H9 (cell line): Measurements from ENCODE around the gene PRPF18. TPM values are rescaled to one million over a fixed set of nuclear protein-coding genes. Genes with fewer than 3 reads are reported as not detected.

Experiments
- DNase-seq: peaks from one replicate; pipeline ENCODE4 v3.0.0-alpha.2; 2017
- H2AFZ ChIP-seq: one replicate; pipeline ENCODE4 v1.6.1; 2013; ENCODE audit warnings: mild to moderate bottlenecking, low read length, control low read depth, moderate library complexity
- H2AK5ac ChIP-seq: 2 replicates; pipeline ENCODE4 v1.6.1; 2013; ENCODE audit warnings: low read length, control low read depth, mixed read lengths; ENCODE audit not compliant: insufficient read length
- H2BK120ac ChIP-seq: one replicate; pipeline ENCODE4 v1.6.1; 2013; ENCODE audit warnings: low read depth, mild to moderate bottlenecking, low read length, control low read depth, inconsistent platforms; ENCODE audit not compliant: poor library complexity, severe bottlenecking
- H2BK12ac ChIP-seq: 2 replicates; pipeline ENCODE4 v1.6.1; 2013; ENCODE audit warnings: low read length, control low read depth, mixed read lengths, low read depth; ENCODE audit not compliant: insufficient read length
- H2BK15ac ChIP-seq: 2 replicates; pipeline ENCODE4 v1.6.1; 2013; ENCODE audit warnings: low read depth, low read length, control low read depth
- H2BK20ac ChIP-seq: one replicate; pipeline ENCODE4 v1.6.1; 2013; ENCODE audit warnings: low read depth, mild to moderate bottlenecking, low read length, control low read depth, inconsistent platforms; ENCODE audit not compliant: poor library complexity, severe bottlenecking
- H2BK5ac ChIP-seq: 2 replicates; pipeline ENCODE4 v1.6.1; 2013; ENCODE audit warnings: low read length, control low read depth, mixed read lengths; ENCODE audit not compliant: insufficient read length
- H3K14ac ChIP-seq: 2 replicates; pipeline ENCODE4 v1.6.1; 2013; ENCODE audit warnings: low read length, control low read depth; ENCODE audit not compliant: insufficient read depth
- H3K18ac ChIP-seq: 2 replicates; pipeline ENCODE4 v1.6.1; 2013; ENCODE audit warnings: low read depth, mild to moderate bottlenecking, mixed read lengths, low read length, control low read depth; ENCODE audit not compliant: insufficient read length
- H3K23ac ChIP-seq: 2 replicates; pipeline ENCODE4 v1.6.1; 2013; ENCODE audit warnings: low read length, control low read depth, mixed read lengths, low read depth; ENCODE audit not compliant: insufficient read length
- H3K23me2 ChIP-seq: 2 replicates; pipeline ENCODE4 v1.6.1; 2013; ENCODE audit warnings: low read depth, mild to moderate bottlenecking, mixed read lengths, low read length, control low read depth; ENCODE audit not compliant: insufficient read length, poor library complexity, severe bottlenecking
- H3K27ac ChIP-seq: 2 replicates; pipeline ENCODE4 v1.5.1; 2013; ENCODE audit warnings: low read length, control low read depth, mixed read lengths, low read depth; ENCODE audit not compliant: insufficient read length
- H3K27me3 ChIP-seq: 2 replicates; pipeline ENCODE4 v1.6.1; 2013; ENCODE audit warnings: low read length, control low read depth, inconsistent platforms; ENCODE audit not compliant: insufficient read depth
- H3K4ac ChIP-seq: 2 replicates; pipeline ENCODE4 v1.6.1; 2013; ENCODE audit warnings: low read depth, mild to moderate bottlenecking, control low read depth, inconsistent platforms, low read length, moderate library complexity
- H3K4me1 ChIP-seq: 2 replicates; pipeline ENCODE4 v1.6.1; 2013; ENCODE audit warnings: low read length, control low read depth, inconsistent platforms; ENCODE audit not compliant: insufficient read depth
- H3K4me2 ChIP-seq: 2 replicates; pipeline ENCODE4 v1.6.1; 2013; ENCODE audit warnings: low read length, control low read depth, mixed read lengths; ENCODE audit not compliant: insufficient read length, insufficient read depth
- H3K56ac ChIP-seq: 2 replicates; pipeline ENCODE4 v1.6.1; 2013; ENCODE audit warnings: low read depth, mild to moderate bottlenecking, mixed read lengths, low read length, control low read depth; ENCODE audit not compliant: insufficient read length
- H3K79me1 ChIP-seq: 2 replicates; pipeline ENCODE4 v1.6.1; 2013; ENCODE audit warnings: low read depth, mild to moderate bottlenecking, moderate library complexity, low read length, control low read depth, inconsistent platforms; ENCODE audit not compliant: insufficient read depth, poor library complexity, severe bottlenecking
- H3K79me2 ChIP-seq: 2 replicates; pipeline ENCODE4 v1.6.1; 2013; ENCODE audit warnings: low read length, control low read depth, inconsistent platforms; ENCODE audit not compliant: insufficient read depth
- H3K9ac ChIP-seq: 2 replicates; pipeline ENCODE4 v1.6.1; 2013; ENCODE audit warnings: low read length, control low read depth, mixed read lengths; ENCODE audit not compliant: insufficient read length; ENCODE audit errors: extremely low read depth
- H3K9me3 ChIP-seq: one replicate; pipeline ENCODE4 v1.6.1; 2013; ENCODE audit warnings: low read depth, low read length, inconsistent platforms; ENCODE audit not compliant: control insufficient read depth
- H3T11ph ChIP-seq: one replicate; pipeline ENCODE4 v1.6.1; 2013; ENCODE audit warnings: mild to moderate bottlenecking, low read length, control low read depth, inconsistent platforms
- H4K20me1 ChIP-seq: one replicate; pipeline ENCODE4 v1.6.1; 2013; ENCODE audit not compliant: control insufficient read depth, insufficient read length, insufficient read depth
- H4K5ac ChIP-seq: 2 replicates; pipeline ENCODE4 v1.6.1; 2013; ENCODE audit warnings: low read depth, mild to moderate bottlenecking, mixed read lengths, low read length, control low read depth; ENCODE audit not compliant: insufficient read length
- H4K8ac ChIP-seq: replicated peaks from 2 replicates; pipeline ENCODE4 v1.6.1; 2013; ENCODE audit warnings: low read length, control low read depth, mixed read lengths, low read depth; ENCODE audit not compliant: insufficient read length
- H4K91ac ChIP-seq: 2 replicates; pipeline ENCODE4 v1.6.1; 2013; ENCODE audit warnings: low read depth, mild to moderate bottlenecking, moderate library complexity, mixed read lengths, low read length, control low read depth; ENCODE audit not compliant: insufficient read length
- H3K27ac Mint-ChIP-seq, 3 experiments: 2 replicates in 2 of 3; 3 replicates in 1 of 3; pipeline ENCODE4 v1.8.0; 2020 to 2021; ENCODE audit warnings: mixed read lengths in 3 of 3, mild to moderate bottlenecking in 1 of 3, moderate library complexity in 1 of 3
- H3K27me3 Mint-ChIP-seq: 2 replicates; pipeline ENCODE4 v1.8.0; 2021; ENCODE audit warnings: low read depth, mild to moderate bottlenecking, moderate library complexity, mixed read lengths
- H3K36me3 Mint-ChIP-seq, 3 experiments: 2 replicates in 2 of 3; 3 replicates in 1 of 3; pipeline ENCODE4 v1.8.0; 2020 to 2021; ENCODE audit warnings: low read depth in 3 of 3, mixed read lengths in 3 of 3; ENCODE audit not compliant: insufficient read depth in 1 of 3
- H3K4me1 Mint-ChIP-seq, 2 experiments: 2 replicates each; pipeline ENCODE4 v1.8.0; 2020; ENCODE audit warnings: mixed read lengths in 2 of 2
- H3K4me3 Mint-ChIP-seq, 2 experiments: 2 replicates in 1 of 2; 3 replicates in 1 of 2; pipeline ENCODE4 v1.8.0; 2020 to 2021; ENCODE audit warnings: mild to moderate bottlenecking in 2 of 2, mixed read lengths in 2 of 2, moderate library complexity in 1 of 2
- H3K9me3 Mint-ChIP-seq, 2 experiments: 2 replicates in 1 of 2; 3 replicates in 1 of 2; pipeline ENCODE4 v1.8.0; 2020; ENCODE audit warnings: mild to moderate bottlenecking in 2 of 2, mixed read lengths in 2 of 2, moderate library complexity in 1 of 2
- WGBS: extraction: QIAGEN DNeasy Blood & Tissue Kit; methylation state at CpG from one replicate; pipeline ENCODE4 v1.1.7; 2013; ENCODE audit warnings: missing lambda C conversion rate, low lambda C conversion rate, mixed read lengths; ENCODE audit not compliant: insufficient read length; ENCODE audit errors: extremely low coverage; 5-methylcytosine and 5-hydroxymethylcytosine counted together
- total RNA-seq: library from RNA; stranded (reverse); gene quantifications from 2 replicates; pipeline ENCODE4 v1.2.1, GENCODE V29; 2021
- TF ChIP-seq, protein P1 (sequence below): fragments of 200-600 bp; sonication (generic); conservative IDR thresholded peaks from 3 replicates; pipeline ENCODE4 v1.8.0; 2021; ENCODE audit warnings: antibody characterized with exemption, mild to moderate bottlenecking

The PRPF18 gene
- total RNA-seq, 1 experiment from 2014 or later: 17.1 TPM

DNA sequence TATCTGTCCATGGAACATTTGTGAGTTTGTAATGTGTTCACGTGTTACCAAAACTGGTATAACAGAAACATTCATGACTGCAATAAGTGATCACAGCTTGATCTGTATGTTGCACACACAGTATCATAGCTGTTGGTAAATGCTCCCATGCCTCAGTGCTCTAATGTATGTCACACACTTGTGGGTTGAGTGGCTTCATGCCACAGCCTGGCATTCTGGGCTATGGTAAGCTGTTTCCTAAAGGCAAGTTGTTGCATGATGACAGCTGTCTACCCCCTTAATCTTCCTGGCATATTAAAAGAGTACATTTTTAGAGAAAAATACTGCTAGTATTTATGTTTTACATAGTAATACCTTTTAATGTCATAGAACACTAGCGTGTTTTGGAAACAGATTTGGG, 35.2 kb downstream of the PRPF18 start:
- Mint-ChIP-seq H3K4me3 (no peak overlapping the region), H3K4me1 (peaks cover 0 to 3% of the 10 kb centered on the region in 2 experiments; a peak in 1 of 4 replicates), H3K36me3 (peaks cover 2 to 21% (median 11%) of the 10 kb centered on the region in 3 experiments; a peak in 6 of 7 replicates), H3K9me3 (no peaks in the 10 kb centered on the region), H3K27me3 (no peaks in the 10 kb centered on the region), H3K27ac (no peak overlapping the region)
- Histone ChIP-seq H3K23ac (no peak overlapping the region), H2BK15ac (no peak overlapping the region), H4K91ac (no peak overlapping the region), H4K5ac (no peak overlapping the region), H3K79me2 (no peaks in the 10 kb centered on the region), H2BK20ac (no peak overlapping the region), H2AFZ (no peak overlapping the region), H2BK12ac (no peak overlapping the region), H3K27me3 (no peaks in the 10 kb centered on the region), H3K27ac (no peak overlapping the region), H3T11ph (no peak overlapping the region), H4K8ac (no peak overlapping the region), H4K20me1 (no peaks in the 10 kb centered on the region), H3K9ac (no peak overlapping the region), H3K4me2 (no peak overlapping the region), H3K14ac (no peak overlapping the region), H2AK5ac (no peak overlapping the region), H3K4me1 (no peaks in the 10 kb centered on the region; the same call in 1 of the 2 replicates), H3K79me1 (no peaks in the 10 kb centered on the region), H3K56ac (no peak overlapping the region), H3K4ac (no peak overlapping the region), H3K9me3 (no peaks in the 10 kb centered on the region), H2BK5ac (no peak overlapping the region), H3K23me2 (no peaks in the 10 kb centered on the region), H3K18ac (no peak overlapping the region), H2BK120ac (no peak overlapping the region)
- DNase-seq: no peak
- TF ChIP-seq, protein P1, sequence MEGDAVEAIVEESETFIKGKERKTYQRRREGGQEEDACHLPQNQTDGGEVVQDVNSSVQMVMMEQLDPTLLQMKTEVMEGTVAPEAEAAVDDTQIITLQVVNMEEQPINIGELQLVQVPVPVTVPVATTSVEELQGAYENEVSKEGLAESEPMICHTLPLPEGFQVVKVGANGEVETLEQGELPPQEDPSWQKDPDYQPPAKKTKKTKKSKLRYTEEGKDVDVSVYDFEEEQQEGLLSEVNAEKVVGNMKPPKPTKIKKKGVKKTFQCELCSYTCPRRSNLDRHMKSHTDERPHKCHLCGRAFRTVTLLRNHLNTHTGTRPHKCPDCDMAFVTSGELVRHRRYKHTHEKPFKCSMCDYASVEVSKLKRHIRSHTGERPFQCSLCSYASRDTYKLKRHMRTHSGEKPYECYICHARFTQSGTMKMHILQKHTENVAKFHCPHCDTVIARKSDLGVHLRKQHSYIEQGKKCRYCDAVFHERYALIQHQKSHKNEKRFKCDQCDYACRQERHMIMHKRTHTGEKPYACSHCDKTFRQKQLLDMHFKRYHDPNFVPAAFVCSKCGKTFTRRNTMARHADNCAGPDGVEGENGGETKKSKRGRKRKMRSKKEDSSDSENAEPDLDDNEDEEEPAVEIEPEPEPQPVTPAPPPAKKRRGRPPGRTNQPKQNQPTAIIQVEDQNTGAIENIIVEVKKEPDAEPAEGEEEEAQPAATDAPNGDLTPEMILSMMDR: no peak
- no CpG with 5 or more reads among the region's 2 CpGs for WGBS
